WTC11 (cell line): Measurements from ENCODE around the gene A1BG.

Experiments used
- ATF2 ChIP-seq: sonication (generic); formaldehyde crosslinking; IDR thresholded peaks from 2 replicates; pipeline ENCODE4 v1.8.1; 2022; ENCODE audit warnings: low read depth, missing genetic modification reagents, borderline replicate concordance
- CBFB ChIP-seq: sonication (generic); formaldehyde crosslinking; IDR thresholded peaks from 2 replicates; pipeline ENCODE4 v1.8.1; 2022; ENCODE audit warnings: mild to moderate bottlenecking, low read depth, missing genetic modification reagents
- CREB1 ChIP-seq: sonication (generic); formaldehyde crosslinking; IDR thresholded peaks from 2 replicates; pipeline ENCODE4 v1.8.0; 2023; ENCODE audit warnings: mild to moderate bottlenecking, missing genetic modification reagents
- FOXJ3 ChIP-seq: sonication (generic); formaldehyde crosslinking; IDR thresholded peaks from 2 replicates; pipeline ENCODE4 v1.9.0; 2021; ENCODE audit warnings: missing genetic modification reagents, mild to moderate bottlenecking, borderline replicate concordance
- JUN ChIP-seq: sonication (generic); formaldehyde crosslinking; IDR thresholded peaks from 2 replicates; pipeline ENCODE4 v1.8.0; 2023; ENCODE audit warnings: mild to moderate bottlenecking, missing genetic modification reagents
- KAT7 ChIP-seq: sonication (generic); formaldehyde crosslinking; IDR thresholded peaks from 2 replicates; pipeline ENCODE4 v1.8.1; 2023; ENCODE audit warnings: missing genetic modification reagents, mild to moderate bottlenecking, borderline replicate concordance
- RELA ChIP-seq: sonication (generic); formaldehyde crosslinking; IDR thresholded peaks from 2 replicates; pipeline ENCODE4 v1.8.1; 2022; ENCODE audit warnings: missing genetic modification reagents, mild to moderate bottlenecking, borderline replicate concordance
- ZBTB21 ChIP-seq: sonication (generic); formaldehyde crosslinking; IDR thresholded peaks from 2 replicates; pipeline ENCODE4 v1.8.1; 2023; ENCODE audit warnings: mild to moderate bottlenecking, missing genetic modification reagents, borderline replicate concordance
- ZNF396 ChIP-seq: fragments of 250-450 bp; sonication (Bioruptor Pico); IDR thresholded peaks from 2 replicates; pipeline ENCODE4 v1.8.0; 2021; ENCODE audit warnings: mild to moderate bottlenecking, moderate library complexity, borderline replicate concordance
- TF ChIP-seq, protein P1 (sequence below): fragments of 200-600 bp; IDR thresholded peaks from 2 replicates; pipeline ENCODE4 v1.8.0; 2022; ENCODE audit warnings: antibody characterized with exemption
- TF ChIP-seq, protein P2 (sequence below): sonication (generic); formaldehyde crosslinking; IDR thresholded peaks from 2 replicates; pipeline ENCODE4 v1.8.1; 2022; ENCODE audit warnings: low read depth, mild to moderate bottlenecking, moderate library complexity, missing genetic modification reagents, borderline replicate concordance
- TF ChIP-seq, protein P3 (sequence below): sonication (generic); formaldehyde crosslinking; IDR thresholded peaks from 2 replicates; pipeline ENCODE4 v1.8.0; 2023; ENCODE audit warnings: mild to moderate bottlenecking, missing genetic modification reagents
- TF ChIP-seq, protein P4 (sequence below): sonication (generic); formaldehyde crosslinking; IDR thresholded peaks from 2 replicates; pipeline ENCODE4 v1.8.1; 2023; ENCODE audit warnings: mild to moderate bottlenecking, missing genetic modification reagents, moderate library complexity

DNA sequence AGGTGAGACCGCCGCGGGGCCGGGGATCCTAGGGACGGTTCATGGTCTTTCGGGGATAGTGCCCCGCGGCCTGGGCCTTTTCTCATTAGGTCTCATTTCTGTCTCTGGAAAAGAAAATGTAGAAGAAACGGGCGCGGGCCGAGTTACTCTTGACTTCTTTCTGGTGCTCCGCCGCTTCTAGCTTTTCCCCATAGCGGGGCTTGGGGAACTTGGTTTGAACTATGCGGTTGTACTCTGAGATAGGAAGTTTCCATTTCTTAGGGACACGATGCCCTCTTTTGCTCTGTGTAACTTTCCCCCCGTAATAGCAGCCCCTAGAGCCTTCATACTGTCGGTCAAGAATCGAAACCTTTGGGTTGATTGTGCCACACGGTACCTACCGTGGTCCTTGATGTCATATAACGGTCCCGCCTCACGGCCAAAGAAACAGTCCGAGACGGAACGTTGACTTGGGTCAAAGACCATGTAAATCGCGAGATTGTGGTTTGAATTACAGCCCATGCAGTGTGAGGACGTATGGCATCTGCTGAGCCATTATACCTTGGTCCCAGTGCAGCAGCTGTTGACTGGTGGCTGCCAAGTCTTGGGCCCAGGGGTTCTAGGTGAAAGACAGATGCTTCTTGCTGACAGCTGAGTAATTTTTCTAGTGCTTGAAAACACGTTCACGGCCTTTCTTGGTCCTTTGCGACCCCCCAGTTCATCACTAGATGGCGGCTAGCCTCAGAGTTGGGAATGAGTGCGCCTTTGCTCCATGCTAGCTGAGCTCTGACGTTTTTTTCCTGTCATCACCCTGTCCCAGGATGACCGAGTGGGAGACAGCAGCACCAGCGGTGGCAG lies 34.3 kb upstream of the A1BG start:
- no peak for TF ChIP-seq ZNF396 (CRISPR knock-in tag)
- TF ChIP-seq, protein P1, sequence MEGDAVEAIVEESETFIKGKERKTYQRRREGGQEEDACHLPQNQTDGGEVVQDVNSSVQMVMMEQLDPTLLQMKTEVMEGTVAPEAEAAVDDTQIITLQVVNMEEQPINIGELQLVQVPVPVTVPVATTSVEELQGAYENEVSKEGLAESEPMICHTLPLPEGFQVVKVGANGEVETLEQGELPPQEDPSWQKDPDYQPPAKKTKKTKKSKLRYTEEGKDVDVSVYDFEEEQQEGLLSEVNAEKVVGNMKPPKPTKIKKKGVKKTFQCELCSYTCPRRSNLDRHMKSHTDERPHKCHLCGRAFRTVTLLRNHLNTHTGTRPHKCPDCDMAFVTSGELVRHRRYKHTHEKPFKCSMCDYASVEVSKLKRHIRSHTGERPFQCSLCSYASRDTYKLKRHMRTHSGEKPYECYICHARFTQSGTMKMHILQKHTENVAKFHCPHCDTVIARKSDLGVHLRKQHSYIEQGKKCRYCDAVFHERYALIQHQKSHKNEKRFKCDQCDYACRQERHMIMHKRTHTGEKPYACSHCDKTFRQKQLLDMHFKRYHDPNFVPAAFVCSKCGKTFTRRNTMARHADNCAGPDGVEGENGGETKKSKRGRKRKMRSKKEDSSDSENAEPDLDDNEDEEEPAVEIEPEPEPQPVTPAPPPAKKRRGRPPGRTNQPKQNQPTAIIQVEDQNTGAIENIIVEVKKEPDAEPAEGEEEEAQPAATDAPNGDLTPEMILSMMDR: no peak
- no peak for TF ChIP-seq KAT7
- TF ChIP-seq, protein P2, sequence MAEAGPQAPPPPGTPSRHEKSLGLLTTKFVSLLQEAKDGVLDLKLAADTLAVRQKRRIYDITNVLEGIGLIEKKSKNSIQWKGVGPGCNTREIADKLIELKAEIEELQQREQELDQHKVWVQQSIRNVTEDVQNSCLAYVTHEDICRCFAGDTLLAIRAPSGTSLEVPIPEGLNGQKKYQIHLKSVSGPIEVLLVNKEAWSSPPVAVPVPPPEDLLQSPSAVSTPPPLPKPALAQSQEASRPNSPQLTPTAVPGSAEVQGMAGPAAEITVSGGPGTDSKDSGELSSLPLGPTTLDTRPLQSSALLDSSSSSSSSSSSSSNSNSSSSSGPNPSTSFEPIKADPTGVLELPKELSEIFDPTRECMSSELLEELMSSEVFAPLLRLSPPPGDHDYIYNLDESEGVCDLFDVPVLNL (CRISPR knock-in tag): no peak
- TF ChIP-seq ATF2 (CRISPR knock-in tag): no peak
- no peak for TF ChIP-seq JUN (CRISPR knock-in tag)
- no peak for TF ChIP-seq CBFB (CRISPR knock-in tag)
- no peak for TF ChIP-seq RELA (CRISPR knock-in tag)
- no peak for TF ChIP-seq FOXJ3 (CRISPR knock-in tag)
- TF ChIP-seq ZBTB21 (CRISPR knock-in tag): no peak
- TF ChIP-seq, protein P3, sequence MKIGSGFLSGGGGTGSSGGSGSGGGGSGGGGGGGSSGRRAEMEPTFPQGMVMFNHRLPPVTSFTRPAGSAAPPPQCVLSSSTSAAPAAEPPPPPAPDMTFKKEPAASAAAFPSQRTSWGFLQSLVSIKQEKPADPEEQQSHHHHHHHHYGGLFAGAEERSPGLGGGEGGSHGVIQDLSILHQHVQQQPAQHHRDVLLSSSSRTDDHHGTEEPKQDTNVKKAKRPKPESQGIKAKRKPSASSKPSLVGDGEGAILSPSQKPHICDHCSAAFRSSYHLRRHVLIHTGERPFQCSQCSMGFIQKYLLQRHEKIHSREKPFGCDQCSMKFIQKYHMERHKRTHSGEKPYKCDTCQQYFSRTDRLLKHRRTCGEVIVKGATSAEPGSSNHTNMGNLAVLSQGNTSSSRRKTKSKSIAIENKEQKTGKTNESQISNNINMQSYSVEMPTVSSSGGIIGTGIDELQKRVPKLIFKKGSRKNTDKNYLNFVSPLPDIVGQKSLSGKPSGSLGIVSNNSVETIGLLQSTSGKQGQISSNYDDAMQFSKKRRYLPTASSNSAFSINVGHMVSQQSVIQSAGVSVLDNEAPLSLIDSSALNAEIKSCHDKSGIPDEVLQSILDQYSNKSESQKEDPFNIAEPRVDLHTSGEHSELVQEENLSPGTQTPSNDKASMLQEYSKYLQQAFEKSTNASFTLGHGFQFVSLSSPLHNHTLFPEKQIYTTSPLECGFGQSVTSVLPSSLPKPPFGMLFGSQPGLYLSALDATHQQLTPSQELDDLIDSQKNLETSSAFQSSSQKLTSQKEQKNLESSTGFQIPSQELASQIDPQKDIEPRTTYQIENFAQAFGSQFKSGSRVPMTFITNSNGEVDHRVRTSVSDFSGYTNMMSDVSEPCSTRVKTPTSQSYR (CRISPR knock-in tag): no peak
- TF ChIP-seq, protein P4, sequence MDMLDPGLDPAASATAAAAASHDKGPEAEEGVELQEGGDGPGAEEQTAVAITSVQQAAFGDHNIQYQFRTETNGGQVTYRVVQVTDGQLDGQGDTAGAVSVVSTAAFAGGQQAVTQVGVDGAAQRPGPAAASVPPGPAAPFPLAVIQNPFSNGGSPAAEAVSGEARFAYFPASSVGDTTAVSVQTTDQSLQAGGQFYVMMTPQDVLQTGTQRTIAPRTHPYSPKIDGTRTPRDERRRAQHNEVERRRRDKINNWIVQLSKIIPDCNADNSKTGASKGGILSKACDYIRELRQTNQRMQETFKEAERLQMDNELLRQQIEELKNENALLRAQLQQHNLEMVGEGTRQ (CRISPR knock-in tag): no peak
- no peak for TF ChIP-seq CREB1 (CRISPR knock-in tag)
